ENCODE results near the gene DNAH11.

- no peak for TF ChIP-seq CTCF (conservative IDR thresholded peaks at IDR 0.05)
- no peak for TF ChIP-seq ZFX (IDR thresholded peaks at IDR 0.05)
Observed at GRCh38 chr7:21656796-21657195, 114.0 kb downstream of the DNAH11 start.

All from C4-2B (cell line).